Smooth muscle cell (in vitro differentiated cells): ENCODE measurements around the gene VRK2. TPM values are rescaled to one million over a fixed set of nuclear protein-coding genes. Genes with fewer than 3 reads are reported as not detected.
"Not testable (repeated sequence)": the region's sequence is repeated elsewhere in the genome, so short reads cannot be mapped to it uniquely, and the experiment has no call there.

Experiments
- DNase-seq: peaks from one replicate; lab custom pipeline; 2025; ENCODE audit not compliant: unreplicated experiment; lab: John Stamatoyannopoulos, UW
- H2AFZ ChIP-seq: fragments of 200-600 bp; sonication (generic); 2 replicates; pipeline ENCODE4 v1.6.0; 2016; ENCODE audit warnings: antibody characterized with exemption, low read depth, mild to moderate bottlenecking
- H3F3A ChIP-seq: fragments of 200-600 bp; sonication (generic); 2 replicates; pipeline ENCODE4 v1.6.0; 2017; ENCODE audit warnings: antibody characterized with exemption, low read depth
- H3K27ac ChIP-seq: fragments of 200-600 bp; sonication (generic); 2 replicates; pipeline ENCODE4 v1.5.1; 2016; ENCODE audit warnings: low read depth, mild to moderate bottlenecking
- H3K27me3 ChIP-seq: fragments of 200-600 bp; sonication (generic); 2 replicates; pipeline ENCODE4 v1.6.1; 2016; ENCODE audit warnings: low read depth, mild to moderate bottlenecking
- H3K36me3 ChIP-seq: fragments of 200-600 bp; sonication (generic); 2 replicates; pipeline ENCODE4 v1.5.1; 2016; ENCODE audit warnings: low read depth
- H3K4me1 ChIP-seq: fragments of 200-600 bp; sonication (generic); 2 replicates; pipeline ENCODE4 v1.5.1; 2016; ENCODE audit warnings: low read depth
- H3K4me2 ChIP-seq: fragments of 200-600 bp; sonication (generic); 2 replicates; pipeline ENCODE4 v1.6.0; 2016; ENCODE audit warnings: mild to moderate bottlenecking
- H3K4me3 ChIP-seq: fragments of 200-600 bp; sonication (generic); 2 replicates; pipeline ENCODE4 v1.5.1; 2016; ENCODE audit warnings: mild to moderate bottlenecking
- H3K79me2 ChIP-seq: fragments of 200-600 bp; sonication (generic); 2 replicates; pipeline ENCODE4 v1.6.0; 2016; ENCODE audit warnings: low read depth, mild to moderate bottlenecking
- H3K9ac ChIP-seq: fragments of 200-600 bp; sonication (generic); 2 replicates; pipeline ENCODE4 v1.6.0; 2016; ENCODE audit warnings: low read depth
- H3K9me3 ChIP-seq: fragments of 200-600 bp; sonication (generic); replicated peaks from 2 replicates; pipeline ENCODE4 v1.5.1; 2016; ENCODE audit warnings: low read depth
- H4K20me1 ChIP-seq: fragments of 200-600 bp; sonication (generic); 2 replicates; pipeline ENCODE4 v1.6.0; 2016; ENCODE audit warnings: low read depth
- CTCF ChIP-seq: fragments of 200-600 bp; sonication (generic); IDR thresholded peaks from 2 replicates; pipeline ENCODE4 v1.5.1; 2017; ENCODE audit warnings: borderline replicate concordance, mild to moderate bottlenecking, antibody characterized with exemption; ENCODE audit not compliant: insufficient read depth, poor library complexity, severe bottlenecking
- WGBS: methylation state at CpG from one replicate; pipeline ENCODE4 v1.1.7; 2016; ENCODE audit warnings: low lambda C conversion rate; 5-methylcytosine and 5-hydroxymethylcytosine counted together
- polyA plus RNA-seq: library from polyadenylated mRNA; unstranded; fragments of >200 nt; fragmentation: Nextera tagmentation; extraction: Ambion mirVana; gene quantifications from 2 replicates; pipeline ENCODE4 v1.2.1, GENCODE V29; 2016
- total RNA-seq: library from RNA; depleted of rRNA; stranded (reverse); fragments of >200 nt; gene quantifications from 2 replicates; pipeline ENCODE4 v1.2.3, GENCODE V29; 2014

The VRK2 gene
- total and polyA plus RNA-seq, 2 experiments from 2014 or later = 22.2 to 35.5 TPM

GRCh38 chr2:58158481-58158880 lies 111.9 kb downstream of the VRK2 start:
- Histone ChIP-seq H3K4me1 (peaks cover 5% of the 10 kb centered on the region), H3K27me3 (no peaks in the 10 kb centered on the region)

DNA sequence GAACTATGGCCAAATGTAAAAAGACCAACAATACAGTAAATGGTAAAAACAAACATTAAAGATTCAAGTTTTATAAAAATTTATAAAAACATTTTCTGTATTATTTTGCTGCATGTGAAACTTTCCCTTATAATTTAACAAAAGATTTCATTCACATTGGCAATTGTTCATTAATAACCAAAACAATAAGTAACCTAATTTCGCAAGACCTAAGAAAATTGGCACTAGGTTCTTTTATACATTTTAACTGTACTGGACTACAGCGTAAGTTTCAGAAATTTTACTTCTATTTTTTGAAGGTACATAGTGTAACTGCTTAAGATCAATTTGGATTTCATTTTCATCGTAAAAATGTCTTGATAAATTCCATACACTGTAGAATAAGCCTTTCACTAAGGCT lies 117.3 kb downstream of the VRK2 start:
- no peak for DNase-seq
- Histone ChIP-seq H2AFZ (no peak overlapping the region), H3K4me2 (no peak overlapping the region), H3K79me2 (no peaks in the 10 kb centered on the region), H3K36me3 (peaks cover 4% of the 10 kb centered on the region), H3K4me1 (no peaks in the 10 kb centered on the region), H3K9ac (no peak overlapping the region), H3K4me3 (no peak overlapping the region), H3K27me3 (no peaks in the 10 kb centered on the region), H4K20me1 (no peaks in the 10 kb centered on the region), H3K9me3 (no peaks in the 10 kb centered on the region), H3K27ac (no peak overlapping the region), H3F3A (no peaks in the 10 kb centered on the region)
- TF ChIP-seq CTCF = no peak
- 95% methylated on average over 3 of the region's 3 CpGs for WGBS

More at GRCh38 chr2:58158481-58158880, 111.9 kb downstream of the VRK2 start:
- H3K4me2 ChIP-seq = no peak overlapping the region
- H3K4me3 ChIP-seq = no peak overlapping the region
- no peak overlapping the region for H3K27ac ChIP-seq
- DNase-seq = no peak
- H4K20me1 ChIP-seq = no peaks in the 10 kb centered on the region
- no peak for TF ChIP-seq CTCF
- H3K36me3 ChIP-seq = peaks cover 4% of the 10 kb centered on the region
- 93% methylated on average over 4 of the region's 4 CpGs for WGBS
- no peak overlapping the region for H2AFZ ChIP-seq
- H3K9ac ChIP-seq = no peak overlapping the region
- no peaks in the 10 kb centered on the region for H3K79me2 ChIP-seq
- H3F3A ChIP-seq = no peaks in the 10 kb centered on the region
- H3K9me3 ChIP-seq = no peaks in the 10 kb centered on the region

DNA sequence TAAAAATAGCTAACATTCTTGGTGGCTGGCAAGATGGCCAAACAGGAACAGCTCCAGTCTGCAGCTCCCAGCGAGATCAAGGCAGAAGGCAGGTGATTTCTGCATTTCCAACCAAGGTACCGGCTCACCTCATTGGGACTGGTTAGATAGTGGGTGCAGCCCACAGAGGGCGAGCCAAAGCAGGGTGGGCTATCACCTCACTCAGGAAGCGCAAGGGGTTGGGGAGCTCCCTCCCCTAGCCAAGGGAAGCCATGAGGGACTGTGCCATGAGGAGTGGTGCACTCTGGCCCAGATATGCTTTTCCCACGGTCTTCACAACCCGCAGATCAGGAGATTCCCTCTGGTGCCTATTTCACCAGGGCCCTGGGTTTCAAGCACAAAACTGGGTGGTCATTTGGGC lies 121.5 kb downstream of the VRK2 start:
- H3K27me3 ChIP-seq, H3K36me3 ChIP-seq, H3K9me3 ChIP-seq, H2AFZ ChIP-seq, H3K9ac ChIP-seq, H3K27ac ChIP-seq, H4K20me1 ChIP-seq, H3K4me3 ChIP-seq, H3F3A ChIP-seq, H3K4me1 ChIP-seq, DNase-seq, H3K79me2 ChIP-seq, H3K4me2 ChIP-seq: not testable (repeated sequence)
- WGBS = 97% methylated on average over 6 of the region's 6 CpGs

DNA sequence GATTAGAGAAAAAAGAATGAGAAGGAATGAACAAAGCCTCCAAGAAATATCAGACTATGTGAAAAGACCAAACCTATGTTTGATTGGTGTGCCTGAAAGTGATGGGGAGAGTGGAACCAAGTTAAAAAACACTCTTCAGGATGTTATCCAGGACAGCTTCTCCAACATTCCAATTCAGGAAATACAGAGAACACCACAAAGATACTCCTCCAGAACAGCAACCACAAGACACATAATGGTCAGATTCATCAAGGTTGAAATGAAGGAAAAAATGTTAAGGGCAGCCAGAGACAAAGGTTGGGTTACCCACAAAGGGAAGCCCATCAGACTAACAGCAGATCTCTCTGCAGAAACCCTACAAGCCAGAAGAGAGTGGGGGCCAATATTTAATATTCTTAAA lies 123.2 kb downstream of the VRK2 start:
- not testable (repeated sequence) for H3K9ac ChIP-seq, H3K4me3 ChIP-seq, H4K20me1 ChIP-seq, H3K4me2 ChIP-seq, H3K36me3 ChIP-seq, H3K27ac ChIP-seq, H3F3A ChIP-seq, H3K79me2 ChIP-seq, H3K9me3 ChIP-seq, H3K4me1 ChIP-seq, H3K27me3 ChIP-seq, DNase-seq, H2AFZ ChIP-seq

DNA sequence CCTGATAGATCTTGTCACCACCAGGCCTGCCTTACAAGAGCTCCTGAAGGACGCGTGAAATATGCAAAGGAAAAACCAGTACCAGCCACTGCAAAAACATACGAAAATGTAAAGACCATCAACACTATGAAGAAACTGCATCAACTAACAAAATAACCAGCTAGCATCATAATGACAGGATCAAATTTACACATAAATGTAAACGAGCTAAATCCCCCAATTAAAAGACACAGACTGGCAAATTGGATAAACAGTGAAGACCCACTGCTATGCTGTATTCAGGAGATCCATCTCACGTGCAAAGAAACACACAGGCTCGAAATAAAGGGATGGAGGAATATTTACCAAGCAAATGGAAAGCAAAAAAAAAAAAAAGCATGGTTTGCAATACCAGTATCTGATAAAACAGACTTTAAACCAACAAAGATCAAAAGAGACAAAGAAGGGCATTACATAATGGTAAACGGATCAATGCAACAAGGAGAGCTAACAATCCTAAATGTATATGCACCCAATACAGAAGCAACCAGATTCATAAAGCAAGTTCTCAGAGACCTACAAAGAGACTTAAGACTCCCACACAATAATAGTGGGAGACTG lies 123.8 kb downstream of the VRK2 start:
- not testable (repeated sequence) for H3K36me3 ChIP-seq, H3F3A ChIP-seq, H3K9ac ChIP-seq, H3K4me3 ChIP-seq, H2AFZ ChIP-seq, H3K79me2 ChIP-seq, H3K27me3 ChIP-seq, H3K27ac ChIP-seq, DNase-seq, H4K20me1 ChIP-seq, H3K9me3 ChIP-seq, H3K4me1 ChIP-seq, H3K4me2 ChIP-seq
- WGBS = 93% methylated on average over 7 of the region's 7 CpGs

GRCh38 chr2:58171831-58172230 lies 125.2 kb downstream of the VRK2 start:
- H4K20me1 ChIP-seq, H3K79me2 ChIP-seq: not testable (repeated sequence)

GRCh38 chr2:58177187-58177586 lies 130.6 kb downstream of the VRK2 start:
- not testable (repeated sequence) for H3K27ac ChIP-seq, H3K36me3 ChIP-seq, H3K4me1 ChIP-seq, H3K4me2 ChIP-seq, DNase-seq, H3K79me2 ChIP-seq, H3K4me3 ChIP-seq, H3F3A ChIP-seq, H3K9me3 ChIP-seq, H2AFZ ChIP-seq, H4K20me1 ChIP-seq, H3K9ac ChIP-seq, H3K27me3 ChIP-seq
- WGBS = 98% methylated on average over 3 of the region's 4 CpGs

More at GRCh38 chr2:58171831-58172230, 125.2 kb downstream of the VRK2 start:
- H3K4me3 ChIP-seq, H3K36me3 ChIP-seq, H2AFZ ChIP-seq, H3K27me3 ChIP-seq, H3K27ac ChIP-seq, H3K9me3 ChIP-seq, H3K4me1 ChIP-seq, DNase-seq, H3F3A ChIP-seq, H3K4me2 ChIP-seq, H3K9ac ChIP-seq: not testable (repeated sequence)
- 97% methylated on average over 16 of the region's 16 CpGs for WGBS
